Right ventricle myocardium inferior (tissue), 1 donor: ENCODE results near the gene SF3B4. TPM values are rescaled to one million over a fixed set of nuclear protein-coding genes. Genes with fewer than 3 reads are reported as not detected.

Source experiments
- total RNA-seq: library from RNA; stranded (reverse); fragmentation: NEBNext Ultra II Directional; extraction: Animal tissue kit (Norgen Biotek cat#: 25700); gene quantifications from one replicate; pipeline ENCODE4 v1.2.1, GENCODE V29; 2021
- donor health status: DM: no; HTN: yes; CAD: no; lungs with severe emphysema.

SF3B4 gene
- total RNA-seq, 1 donor from 2014 or later = 24.8 TPM

Other genes with a start within 250 kb of the SF3B4 start
- gene FCGR1A, start 145.1 kb downstream of the SF3B4 start, total RNA-seq = 1.4 TPM
- gene BOLA1, start 28.2 kb downstream of the SF3B4 start, total RNA-seq = 15.3 TPM
- gene SV2A, start 10.0 kb downstream of the SF3B4 start, total RNA-seq = 0.51 TPM
- gene MTMR11, start 9.1 kb upstream of the SF3B4 start, total RNA-seq = 3.5 TPM
- 24.5 TPM for gene OTUD7B, start 82.9 kb upstream of the SF3B4 start, total RNA-seq
- gene VPS45, start 140.0 kb upstream of the SF3B4 start, total RNA-seq = 49.0 TPM
- gene PLEKHO1, start 222.1 kb upstream of the SF3B4 start, total RNA-seq = 53.2 TPM